Endothelial cell of umbilical vein (primary cell): Measurements from ENCODE around the gene TESK1. TPM values are rescaled to one million over a fixed set of nuclear protein-coding genes. Genes with fewer than 3 reads are reported as not detected.

Experiments
- BruUV-seq: library from RNA; stranded (reverse); fragments of 400-500 nt; replicated peaks from 2 replicates; lab custom pipeline; 2021; lab: Mats Ljungman, UMichigan
- CTCF ChIA-PET: fragments of 300-600, 350-600 bp; sonication (Branson Sonifier 250); formaldehyde crosslinking; loops from one replicate; lab custom pipeline; 2021; ENCODE audit warnings: antibody characterized with exemption, inconsistent platforms; lab: Charles Lee
- POLR2A ChIA-PET: fragments of 300-600, 350-600 bp; sonication (Branson Sonifier 250); formaldehyde crosslinking; loops from one replicate; lab custom pipeline; 2021; ENCODE audit warnings: antibody characterized with exemption, inconsistent platforms; lab: Charles Lee
- DNase-seq: peaks from one replicate; pipeline ENCODE4 v3.0.0-alpha.2; 2011; ENCODE audit warnings: low read depth, low spot score
- FAIRE-seq: peaks from 2 replicates; lab custom pipeline; 2011; peaks lifted over from hg19 to GRCh38; lab: Jason Lieb, UNC
- H2AFZ ChIP-seq: 2 replicates; pipeline ENCODE4 v1.6.0; 2012; ENCODE audit warnings: low read depth, low read length, control low read depth, inconsistent platforms
- H3K27ac ChIP-seq: 2 replicates; pipeline ENCODE4 v1.5.1; 2011; ENCODE audit warnings: low read depth, mild to moderate bottlenecking, control low read depth, low read length, moderate library complexity; ENCODE audit not compliant: insufficient read depth
- H3K27me3 ChIP-seq, 2 experiments: 2 replicates each; pipeline versions ENCODE4 v1.6.0 to v1.6.1; 2011; ENCODE audit warnings: low read length in 2 of 2, mixed read lengths in 1 of 2; ENCODE audit not compliant: control insufficient read depth in 2 of 2, insufficient read depth in 2 of 2
- H3K36me3 ChIP-seq, 2 experiments: 2 replicates in 1 of 2; 3 replicates in 1 of 2; pipeline ENCODE4 v1.5.1; 2011; ENCODE audit warnings: low read length in 2 of 2, mild to moderate bottlenecking in 1 of 2, moderate library complexity in 1 of 2; ENCODE audit not compliant: control insufficient read depth in 2 of 2, insufficient read depth in 2 of 2; ENCODE audit errors: extremely low read depth in 1 of 2
- H3K4me1 ChIP-seq: 3 replicates; pipeline ENCODE4 v1.5.1; 2011; ENCODE audit warnings: mild to moderate bottlenecking, low read length; ENCODE audit not compliant: control insufficient read depth, insufficient read depth; ENCODE audit errors: extremely low read depth
- H3K4me2 ChIP-seq: 2 replicates; pipeline ENCODE4 v1.6.1; 2011; ENCODE audit warnings: low read length, control low read depth, mixed read lengths; ENCODE audit not compliant: insufficient read depth
- H3K4me3 ChIP-seq, 3 experiments: fragments of 200-600 bp in 1 of 3; sonication (generic), shearing (Covaris generic) in 1 of 3; replicated peaks in 1 of 3; 2 replicates each; pipeline ENCODE4 v1.5.1; 2011 to 2016; ENCODE audit warnings: control low read depth in 3 of 3, low read length in 3 of 3, mild to moderate bottlenecking in 2 of 3, inconsistent platforms in 1 of 3, low read depth in 1 of 3, moderate library complexity in 1 of 3; ENCODE audit not compliant: insufficient read depth in 1 of 3
- H3K79me2 ChIP-seq: 2 replicates; pipeline ENCODE4 v1.6.0; 2012; ENCODE audit warnings: low read length, inconsistent platforms; ENCODE audit not compliant: control insufficient read depth, insufficient read depth
- H3K9ac ChIP-seq: replicated peaks from 2 replicates; pipeline ENCODE3; 2011; ENCODE audit warnings: low read length, control low read depth; ENCODE audit not compliant: insufficient read depth; ENCODE audit errors: extremely low read depth
- H3K9me1 ChIP-seq: replicated peaks from 3 replicates; pipeline ENCODE4 v1.6.0; 2011; ENCODE audit warnings: mild to moderate bottlenecking, low read length; ENCODE audit not compliant: control insufficient read depth, insufficient read depth; ENCODE audit errors: extremely low read depth
- H3K9me3 ChIP-seq: replicated peaks from 2 replicates; pipeline ENCODE4 v1.5.1; 2012; ENCODE audit warnings: low read length, inconsistent platforms; ENCODE audit not compliant: control insufficient read depth, insufficient read depth
- H4K20me1 ChIP-seq: replicated peaks from 2 replicates; pipeline ENCODE3; 2011; ENCODE audit warnings: mild to moderate bottlenecking, low read length; ENCODE audit not compliant: control insufficient read depth, insufficient read depth; ENCODE audit errors: extremely low read depth
- CTCF ChIP-seq, 2 donors: IDR thresholded peaks; 1 replicate in 1 of 2; 2 replicates in 1 of 2; pipeline ENCODE4 v1.5.1; 2011; ENCODE audit warnings: low read length in 2 of 2, mild to moderate bottlenecking in 2 of 2, moderate library complexity in 2 of 2, control low read depth in 1 of 2, inconsistent platforms in 1 of 2, low read depth in 1 of 2; ENCODE audit not compliant: insufficient read depth in 1 of 2; ENCODE audit errors: extremely low read depth in 1 of 2
- EZH2 ChIP-seq: IDR thresholded peaks from 2 replicates; pipeline ENCODE4 v1.6.1; 2012; ENCODE audit warnings: borderline replicate concordance, low read depth, mild to moderate bottlenecking, moderate library complexity, low read length, inconsistent platforms; ENCODE audit not compliant: severe bottlenecking
- FOS ChIP-seq: IDR thresholded peaks from 2 replicates; pipeline ENCODE4 v1.6.1; 2011; ENCODE audit warnings: mild to moderate bottlenecking, low read length, moderate library complexity, borderline replicate concordance; ENCODE audit not compliant: insufficient read depth
- GATA2 ChIP-seq: IDR thresholded peaks from 2 replicates; pipeline ENCODE4 v1.7.0; 2011; ENCODE audit warnings: low read depth, mild to moderate bottlenecking, moderate library complexity, mixed read lengths, low read length; ENCODE audit not compliant: insufficient read length, insufficient read depth
- JUN ChIP-seq: IDR thresholded peaks from 2 replicates; pipeline ENCODE4 v1.6.1; 2011; ENCODE audit warnings: borderline replicate concordance, low read depth; ENCODE audit not compliant: insufficient read length, insufficient read depth
- MAX ChIP-seq: IDR thresholded peaks from 2 replicates; pipeline ENCODE4 v1.6.1; 2011; ENCODE audit not compliant: insufficient read depth, insufficient read length
- MYC ChIP-seq: IDR thresholded peaks from one replicate; pipeline ENCODE4 v1.6.1; 2011; ENCODE audit warnings: mild to moderate bottlenecking, low read depth, low read length
- POLR2A ChIP-seq: IDR thresholded peaks from 2 replicates; pipeline ENCODE4 v1.6.1; 2012; ENCODE audit warnings: low read depth, mild to moderate bottlenecking, control low read depth, low read length
- POLR2AphosphoS5 ChIP-seq: IDR thresholded peaks from 2 replicates; pipeline ENCODE4 v1.6.1; 2012; ENCODE audit warnings: low read depth, mild to moderate bottlenecking, control low read depth, low read length, moderate library complexity; ENCODE audit not compliant: insufficient read depth
- dilution Hi-C: fragments of 300-500 bp; cut with MboI; formaldehyde crosslinking; loops from one replicate; pipeline ENCODE4 v1.15.0; 2019; ENCODE audit warnings: low sequenced_read_pairs; ENCODE audit not compliant: extremely low pct_ligation_motif_present
- intact Hi-C: fragments of 100-400 bp; cut with micrococcal nuclease; formaldehyde crosslinking; loops from one replicate; pipeline ENCODE4 v1.10.0; 2022
- polyA plus RNA-seq, 4 experiments: library from polyadenylated mRNA; depleted of rRNA in 3 of 4; stranded (reverse) in 3 of 4; unstranded in 1 of 4; fragments of >200 nt; gene quantifications; 2 replicates each; pipeline versions ENCODE4 v1.2.1 to v1.2.3, GENCODE V29; 2011 to 2012; ENCODE audit warnings: missing spikeins in 1 of 4
- total RNA-seq: library from RNA; stranded (reverse); gene quantifications from 2 replicates; pipeline ENCODE4 v1.2.3, GENCODE V29; 2021

The TESK1 gene
- total and polyA plus RNA-seq, 2 donors (not counting 3 experiments of a cell fraction or from before 2014, with no cell fraction given): 25.3 to 26.4 TPM

GRCh38 chr9:35558185-35558584 is 46.9 kb upstream of the TESK1 start:
- ChIA-PET POLR2A (no interaction called here), CTCF (no interaction called here)
- Histone ChIP-seq H3K27me3 (no peaks in the 10 kb centered on the region), H3K4me1 (peaks cover 6% of the 10 kb centered on the region), H4K20me1 (no peaks in the 10 kb centered on the region), H3K9ac (no peak overlapping the region), H3K9me3 (no peaks in the 10 kb centered on the region), H3K4me2 (no peak overlapping the region), H3K4me3 (no peak overlapping the region), H3K79me2 (peaks cover 17% of the 10 kb centered on the region), H3K9me1 (no peaks in the 10 kb centered on the region), H3K27ac (no peak overlapping the region), H3K36me3 (peaks cover 19 to 46% of the 10 kb centered on the region in 2 experiments), H2AFZ (no peak overlapping the region)
- BruUV-seq: no TSS peak
- no peak for FAIRE-seq
- dilution Hi-C loops: no loop called here
- no peak for TF ChIP-seq JUN
- no peak for DNase-seq
- intact Hi-C loops: no loop called here

GRCh38 chr9:35559792-35560530 is 45.1 kb upstream of the TESK1 start:
- peaks cover 9% of the 10 kb centered on the region for H3K4me1 ChIP-seq
- POLR2A ChIA-PET: no interaction called here
- H3K4me2 ChIP-seq: no peak overlapping the region
- H2AFZ ChIP-seq: no peak overlapping the region
- H3K36me3 ChIP-seq: peaks cover 17 to 43% of the 10 kb centered on the region in 2 experiments
- H3K27ac ChIP-seq: no peak overlapping the region
- FAIRE-seq: no peak
- no peak for DNase-seq
- no peaks in the 10 kb centered on the region for H3K9me1 ChIP-seq
- no peak overlapping the region for H3K9ac ChIP-seq
- H3K9me3 ChIP-seq: no peaks in the 10 kb centered on the region
- TF ChIP-seq POLR2A: no peak
- TF ChIP-seq EZH2: no peak
- no peak for TF ChIP-seq JUN
- TF ChIP-seq POLR2AphosphoS5: no peak
- no peak for TF ChIP-seq MAX
- TF ChIP-seq MYC: no peak
- TF ChIP-seq CTCF (IDR thresholded peaks at IDR 0.05; ENCODE audit: extremely low read depth in 1 of 2, insufficient read depth in 1 of 2, low read depth in 1 of 2, low read length in 2 of 2): no peak
- no peak for TF ChIP-seq GATA2
- TF ChIP-seq FOS: no peak
- no peaks in the 10 kb centered on the region for H4K20me1 ChIP-seq
- H3K4me3 ChIP-seq: no peak overlapping the region
- peaks cover 4% of the 10 kb centered on the region for H3K79me2 ChIP-seq
- CTCF ChIA-PET: interaction anchor here (0.9 kb wide), 1 partner anchor 79 kb away, joined by 4 read pairs; no protein-coding TSS in a partner anchor
- H3K27me3 ChIP-seq: no peaks in the 10 kb centered on the region
- dilution Hi-C loops (no loop called here), intact Hi-C loops (loop anchor here (10.0 kb wide), 1 partner anchor 285 kb away; no protein-coding TSS in a partner anchor)
- BruUV-seq: no TSS peak
